ENCODE results near the gene CIT. TPM values are rescaled to one million over a fixed set of nuclear protein-coding genes. Genes with fewer than 3 reads are reported as not detected.
A peak's percentile ranks its signal among the peaks of the same experiment; 100 is the strongest.

CIT gene
- total RNA-seq, 6 experiments from 2014 or later, result 23.1 to 55.5 (median 48.3) TPM

GRCh38 chr12:119671070-119671469, 206.1 kb downstream of the CIT start:
- TF ChIP-seq CTCF (IDR thresholded peaks at IDR 0.05), result no peak
- no peak for DNase-seq
- H3K4me3 Mint-ChIP-seq, result no peak overlapping the region
- no peaks in the 10 kb centered on the region for H3K9me3 Mint-ChIP-seq
- H3K36me3 Mint-ChIP-seq (ENCODE audit: low read depth), result peaks cover 33% of the 10 kb centered on the region
- peaks cover 2% of the 10 kb centered on the region for H3K27me3 Mint-ChIP-seq (ENCODE audit: insufficient read depth)
- H3K27ac Mint-ChIP-seq, result no peak overlapping the region
- H3K4me1 Mint-ChIP-seq (ENCODE audit: low read depth), result peaks cover 30% of the 10 kb centered on the region

- H3K36me3 Mint-ChIP-seq (ENCODE audit: low read depth), result peaks cover 24% of the 10 kb centered on the region
Measured at GRCh38 chr12:119669744-119670472, 207.2 kb downstream of the CIT start.

DNA sequence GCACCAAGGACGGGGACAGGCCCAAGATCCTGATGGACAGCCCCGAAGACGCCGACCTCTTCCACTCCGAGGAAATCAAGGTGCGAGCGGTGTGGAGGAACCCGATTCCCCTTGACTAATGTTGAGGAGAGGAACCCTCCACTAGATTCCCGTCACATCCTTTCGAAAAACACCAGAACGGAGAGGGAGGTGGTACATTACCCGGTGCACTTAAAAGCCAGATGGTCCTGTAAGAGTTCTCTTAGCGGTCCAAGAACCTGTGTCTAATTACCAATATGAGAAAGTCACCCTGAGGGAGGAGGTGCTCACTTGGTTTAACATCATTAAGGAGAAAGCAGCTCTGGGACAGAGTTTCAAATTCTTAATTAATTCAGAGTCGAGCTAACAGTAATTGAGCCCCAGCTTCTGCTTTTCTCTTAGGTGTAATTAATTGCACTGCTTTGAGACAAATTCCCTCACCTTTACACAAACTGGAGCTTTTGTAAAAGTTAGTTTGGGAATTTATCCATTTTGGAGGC, 208.7 kb downstream of the CIT start:
- DNase-seq, result no peak
- H3K4me1 Mint-ChIP-seq (ENCODE audit: low read depth), result peaks cover 30% of the 10 kb centered on the region
- H3K4me3 Mint-ChIP-seq, result peak overlapping the region; percentile 96
- no peak for TF ChIP-seq CTCF (IDR thresholded peaks at IDR 0.05)
- peaks cover 14% of the 10 kb centered on the region for H3K36me3 Mint-ChIP-seq (ENCODE audit: low read depth)
- H3K27ac Mint-ChIP-seq, result peak overlapping the region; percentile 83
- H3K27me3 Mint-ChIP-seq (ENCODE audit: insufficient read depth), result peaks cover 3% of the 10 kb centered on the region
- no peaks in the 10 kb centered on the region for H3K9me3 Mint-ChIP-seq

More at GRCh38 chr12:119669744-119670472, 207.2 kb downstream of the CIT start:
- Mint-ChIP-seq H3K9me3 (no peaks in the 10 kb centered on the region), H3K27ac (no peak overlapping the region), H3K27me3 (ENCODE audit: insufficient read depth) (peaks cover 2% of the 10 kb centered on the region), H3K4me3 (peak overlapping the region; percentile 76), H3K4me1 (ENCODE audit: low read depth) (peaks cover 30% of the 10 kb centered on the region)
- no peak for DNase-seq
- TF ChIP-seq CTCF (IDR thresholded peaks at IDR 0.05), result no peak

GRCh38 chr12:119667577-119668323, 209.4 kb downstream of the CIT start, which contains the start of gene PRKAB1:
Gene PRKAB1 (plus strand): TSS chr12:119668133. CDS start chr12:119668245, 112 bp downstream.
- Mint-ChIP-seq H3K27ac (peak within 1 kb of the TSS; percentile 83), H3K4me1 (ENCODE audit: low read depth) (peaks cover 30% of the 10 kb centered on the region), H3K36me3 (ENCODE audit: low read depth) (peaks cover 10% of the 10 kb centered on the region), H3K9me3 (no peaks in the 10 kb centered on the region), H3K4me3 (peak within 1 kb of the TSS; percentile 96), H3K27me3 (ENCODE audit: insufficient read depth) (peaks cover 3% of the 10 kb centered on the region)
- peak; percentile 93 for TF ChIP-seq CTCF (IDR thresholded peaks at IDR 0.05)
- DNase-seq, result peak; percentile 96

- Mint-ChIP-seq H3K4me1 (ENCODE audit: low read depth) (peaks cover 30% of the 10 kb centered on the region), H3K9me3 (no peaks in the 10 kb centered on the region), H3K36me3 (ENCODE audit: low read depth) (peaks cover 3% of the 10 kb centered on the region), H3K27me3 (ENCODE audit: insufficient read depth) (peaks cover 9% of the 10 kb centered on the region), H3K4me3 (peak overlapping the region; percentile 96), H3K27ac (no peak overlapping the region)
- DNase-seq, result no peak
- TF ChIP-seq CTCF (IDR thresholded peaks at IDR 0.05), result no peak
Measured at GRCh38 chr12:119666900-119667576, 210.1 kb downstream of the CIT start.

Data from HFFc6 (cell line).